GM12875 (cell line): ENCODE data around the gene DHRS7B.

Source experiments
- H3K4me3 ChIP-seq: one replicate; pipeline ENCODE4 v1.5.1; 2011; ENCODE audit warnings: low read depth, low read length, control low read depth
- TF ChIP-seq, protein P1 (sequence below): IDR thresholded peaks from 2 replicates; pipeline ENCODE4 v1.5.1; 2011; ENCODE audit warnings: low read depth, mild to moderate bottlenecking, control low read depth, inconsistent platforms, low read length, moderate library complexity, borderline replicate concordance; ENCODE audit not compliant: insufficient read depth

DHRS7B gene

DNA sequence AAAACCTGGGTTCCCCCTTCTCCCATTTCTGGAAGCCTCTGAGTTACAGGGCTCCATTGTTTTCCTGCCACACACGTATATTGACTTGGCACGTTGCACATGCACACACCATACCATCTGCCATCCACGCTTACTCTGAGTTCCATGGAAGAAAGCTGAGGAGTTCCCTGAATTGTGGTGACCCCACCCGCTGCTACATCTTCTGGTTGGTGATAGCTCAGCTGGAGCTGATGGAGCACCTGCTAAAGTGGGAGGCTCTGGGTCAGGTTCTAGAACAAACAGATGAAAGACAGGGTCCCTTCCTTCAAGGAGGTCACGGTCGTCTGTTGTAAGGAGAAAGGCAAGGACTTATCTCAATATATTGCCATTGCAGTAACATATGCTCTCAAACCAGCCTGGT is 46.1 kb downstream of the DHRS7B start:
- TF ChIP-seq, protein P1, sequence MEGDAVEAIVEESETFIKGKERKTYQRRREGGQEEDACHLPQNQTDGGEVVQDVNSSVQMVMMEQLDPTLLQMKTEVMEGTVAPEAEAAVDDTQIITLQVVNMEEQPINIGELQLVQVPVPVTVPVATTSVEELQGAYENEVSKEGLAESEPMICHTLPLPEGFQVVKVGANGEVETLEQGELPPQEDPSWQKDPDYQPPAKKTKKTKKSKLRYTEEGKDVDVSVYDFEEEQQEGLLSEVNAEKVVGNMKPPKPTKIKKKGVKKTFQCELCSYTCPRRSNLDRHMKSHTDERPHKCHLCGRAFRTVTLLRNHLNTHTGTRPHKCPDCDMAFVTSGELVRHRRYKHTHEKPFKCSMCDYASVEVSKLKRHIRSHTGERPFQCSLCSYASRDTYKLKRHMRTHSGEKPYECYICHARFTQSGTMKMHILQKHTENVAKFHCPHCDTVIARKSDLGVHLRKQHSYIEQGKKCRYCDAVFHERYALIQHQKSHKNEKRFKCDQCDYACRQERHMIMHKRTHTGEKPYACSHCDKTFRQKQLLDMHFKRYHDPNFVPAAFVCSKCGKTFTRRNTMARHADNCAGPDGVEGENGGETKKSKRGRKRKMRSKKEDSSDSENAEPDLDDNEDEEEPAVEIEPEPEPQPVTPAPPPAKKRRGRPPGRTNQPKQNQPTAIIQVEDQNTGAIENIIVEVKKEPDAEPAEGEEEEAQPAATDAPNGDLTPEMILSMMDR, result no peak
- H3K4me3 ChIP-seq, result no peak overlapping the region

GRCh38 chr17:21173543-21173942 is 46.8 kb downstream of the DHRS7B start:
- TF ChIP-seq, protein P1, result no peak
- H3K4me3 ChIP-seq, result no peak overlapping the region

DNA sequence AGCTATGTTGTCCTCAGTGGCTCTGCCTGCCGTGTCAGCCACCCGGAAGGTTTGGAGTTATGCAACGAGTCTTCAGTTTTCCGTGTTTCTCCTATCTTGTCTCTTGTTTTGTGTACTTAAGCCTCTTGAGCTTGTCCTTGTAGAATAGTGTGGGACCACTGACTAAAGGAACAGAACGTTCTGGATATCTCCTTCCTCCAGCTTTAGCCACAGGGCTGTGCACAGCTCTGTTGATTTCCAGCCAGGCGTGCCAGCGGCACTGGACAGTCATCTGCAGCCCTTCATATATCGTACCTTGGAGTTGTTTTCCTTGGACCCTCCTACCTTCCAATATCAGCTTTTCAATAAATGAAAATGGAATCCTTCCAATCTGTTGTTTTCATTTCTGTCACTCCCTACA is 47.4 kb downstream of the DHRS7B start:
- TF ChIP-seq, protein P1, result no peak
- no peak overlapping the region for H3K4me3 ChIP-seq

DNA sequence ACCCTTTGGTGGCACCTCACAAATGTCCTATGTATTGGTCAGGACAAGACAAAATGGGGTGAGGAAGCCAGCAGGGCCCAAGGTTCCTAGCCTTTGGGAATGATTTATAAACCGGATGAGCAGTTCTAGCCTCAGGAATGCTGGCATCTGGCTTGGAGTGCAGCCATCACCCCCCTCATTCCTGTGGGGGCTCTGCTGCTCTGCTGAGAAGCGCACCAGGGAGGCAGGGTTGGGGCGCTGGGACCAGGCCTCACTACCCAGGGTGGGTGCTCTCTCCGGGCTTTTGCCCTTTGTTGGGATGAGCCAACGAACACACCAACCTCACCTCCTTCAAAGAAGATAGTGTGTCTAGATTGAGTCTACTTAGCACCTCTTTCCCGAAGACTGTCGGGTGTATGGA is 47.9 kb downstream of the DHRS7B start:
- TF ChIP-seq, protein P1, result no peak
- H3K4me3 ChIP-seq, result no peak overlapping the region

DNA sequence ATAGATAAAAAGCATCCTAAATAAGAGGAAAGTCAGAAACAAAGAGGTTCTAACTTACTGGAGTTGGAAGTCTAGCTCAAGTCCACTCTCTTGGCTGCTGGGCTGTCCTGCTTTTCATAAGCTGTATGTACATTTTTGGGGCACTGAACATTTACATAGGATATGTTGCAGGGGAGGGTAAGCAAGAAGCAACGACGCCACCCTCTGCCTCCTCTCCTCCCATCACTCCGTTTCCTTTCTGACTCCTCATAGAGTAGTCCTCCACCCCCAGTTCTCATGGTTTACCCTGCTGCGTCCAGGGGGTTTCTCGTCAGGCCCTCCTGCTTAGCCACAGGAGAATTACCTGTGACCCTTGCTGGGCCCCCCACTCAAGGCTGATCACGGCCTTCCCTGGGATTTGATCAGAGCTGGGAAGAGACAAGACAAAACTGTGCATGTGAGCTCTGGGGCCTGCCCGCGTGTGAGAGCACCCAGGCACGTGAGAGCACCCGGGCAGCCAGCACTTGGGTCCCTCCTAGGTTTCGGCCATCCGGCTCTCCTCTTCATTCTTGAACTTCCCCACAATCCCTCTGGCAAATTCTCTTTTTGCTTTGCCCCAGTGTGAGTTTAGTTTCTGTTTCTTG is 50.1 kb downstream of the DHRS7B start:
- TF ChIP-seq, protein P1, result no peak
- H3K4me3 ChIP-seq, result no peak overlapping the region

DNA sequence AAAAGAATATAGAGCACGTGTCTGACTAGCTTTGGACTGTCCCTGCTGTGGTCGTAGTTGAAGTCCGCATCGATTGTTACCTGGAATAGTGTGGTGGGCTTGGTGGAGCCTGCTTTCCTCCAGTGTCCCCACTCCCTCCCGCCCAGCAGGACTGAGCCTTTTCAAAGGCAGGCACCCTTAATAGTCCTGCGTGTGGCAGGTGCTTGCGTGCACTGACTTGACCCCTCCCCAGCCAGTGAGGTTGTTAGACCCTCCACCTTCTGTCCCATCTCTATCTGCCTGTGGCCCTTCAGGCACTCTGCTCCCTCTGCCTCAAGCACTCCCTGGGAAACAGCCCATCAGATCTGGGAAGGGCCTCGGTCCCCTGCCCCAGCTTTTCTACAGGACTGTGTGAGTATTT is 50.6 kb downstream of the DHRS7B start:
- no peak overlapping the region for H3K4me3 ChIP-seq
- TF ChIP-seq, protein P1, result no peak

GRCh38 chr17:21177854-21178600 is 51.3 kb downstream of the DHRS7B start:
- no peak overlapping the region for H3K4me3 ChIP-seq
- TF ChIP-seq, protein P1, result no peak
